Measurements from ENCODE around the gene TCEA3.

The TCEA3 gene

DNA sequence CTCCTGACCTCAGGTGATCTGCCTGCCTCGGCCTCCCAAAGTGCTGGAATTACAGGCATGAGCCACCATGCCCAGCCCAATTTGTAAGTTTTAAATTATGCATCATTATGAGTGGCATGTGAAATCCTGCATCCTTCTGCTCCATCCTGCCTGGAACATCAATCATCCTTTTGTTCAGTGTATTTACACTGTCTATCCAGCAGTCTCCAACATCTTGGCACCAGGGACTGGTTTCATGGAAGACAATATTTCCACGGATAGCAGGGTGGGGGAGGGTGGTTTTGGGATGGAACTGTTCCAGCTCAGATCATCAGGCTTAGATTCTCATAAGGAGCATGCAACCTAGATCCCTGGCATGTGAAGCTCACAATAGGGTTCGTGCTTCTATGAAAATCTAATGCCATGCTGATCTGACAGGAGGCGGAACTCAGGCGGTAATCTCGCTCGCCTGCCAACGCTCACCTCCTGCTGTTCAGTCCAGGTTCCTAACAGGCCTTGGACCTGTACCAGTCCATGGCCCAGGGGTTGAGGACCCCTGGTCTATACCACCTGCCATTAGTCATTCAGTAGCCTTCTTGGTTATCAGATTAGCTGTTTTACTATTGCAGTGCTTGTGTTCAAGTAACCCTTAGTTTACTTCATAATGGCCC, 22.2 kb upstream of the TCEA3 start:
- no peak for DNase-seq (ENCODE audit: low read depth in 2 of 2)

DNA sequence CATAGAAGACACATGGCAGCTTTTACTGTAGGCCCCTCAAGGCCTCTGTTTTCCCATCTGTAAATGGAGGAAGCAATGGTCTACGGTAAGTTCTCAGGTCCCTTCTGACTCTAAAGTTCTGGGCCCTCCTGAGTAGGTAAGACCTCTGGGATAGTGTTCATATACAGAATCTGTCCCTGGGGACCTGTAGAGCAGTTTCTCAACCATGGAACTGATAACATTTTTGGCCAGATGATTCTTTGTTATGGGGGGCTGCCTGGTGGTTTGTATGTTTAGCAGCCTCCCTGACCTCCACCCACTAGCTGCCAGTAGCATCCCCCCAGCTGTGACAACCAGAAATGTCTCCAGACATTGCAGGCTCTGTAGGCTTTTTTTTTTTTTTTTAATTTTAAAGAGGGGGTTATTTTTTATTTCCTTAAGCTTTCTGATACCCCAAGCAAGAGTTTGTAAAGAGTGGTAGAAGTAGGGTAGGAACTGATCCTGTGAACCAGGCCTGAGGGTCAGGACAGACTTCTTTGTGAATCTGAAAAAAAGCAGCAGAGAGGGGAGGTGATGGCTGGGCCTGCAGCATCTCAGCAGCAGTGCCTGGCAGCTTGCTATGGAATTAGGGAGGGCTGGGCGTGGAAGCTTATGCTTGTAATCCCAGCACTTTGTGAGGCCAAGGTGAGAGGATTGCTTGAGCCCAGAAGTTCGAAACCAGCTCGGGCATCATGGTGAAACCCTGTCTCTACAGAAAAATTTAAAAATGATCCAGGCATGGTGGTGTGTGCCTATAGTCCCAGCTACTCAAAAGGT, 20.2 kb upstream of the TCEA3 start:
- DNase-seq (ENCODE audit: low read depth in 2 of 2), result no peak

DNA sequence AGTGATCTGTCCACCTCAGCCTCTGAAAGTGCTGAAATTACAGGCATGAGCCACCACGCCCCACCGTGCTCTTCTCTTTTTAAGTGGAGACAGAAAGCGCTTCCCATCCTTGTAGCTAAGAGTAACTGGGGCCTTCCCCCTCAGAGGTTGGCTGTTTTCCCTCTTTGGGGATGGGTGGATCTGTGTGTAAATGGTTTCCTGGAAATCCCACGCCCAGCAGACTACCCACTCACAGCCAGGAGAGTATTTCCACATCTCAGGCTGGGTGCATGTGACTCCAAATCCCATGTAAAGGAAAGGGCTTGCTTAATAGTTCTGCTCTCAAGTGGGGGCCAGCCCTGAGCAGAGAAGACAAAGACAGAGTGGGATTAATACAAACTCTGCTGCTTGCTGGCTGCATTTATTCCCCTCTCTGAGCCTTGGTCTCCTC, 19.6 kb upstream of the TCEA3 start:
- DNase-seq (ENCODE audit: low read depth in 2 of 2), result no peak

DNA sequence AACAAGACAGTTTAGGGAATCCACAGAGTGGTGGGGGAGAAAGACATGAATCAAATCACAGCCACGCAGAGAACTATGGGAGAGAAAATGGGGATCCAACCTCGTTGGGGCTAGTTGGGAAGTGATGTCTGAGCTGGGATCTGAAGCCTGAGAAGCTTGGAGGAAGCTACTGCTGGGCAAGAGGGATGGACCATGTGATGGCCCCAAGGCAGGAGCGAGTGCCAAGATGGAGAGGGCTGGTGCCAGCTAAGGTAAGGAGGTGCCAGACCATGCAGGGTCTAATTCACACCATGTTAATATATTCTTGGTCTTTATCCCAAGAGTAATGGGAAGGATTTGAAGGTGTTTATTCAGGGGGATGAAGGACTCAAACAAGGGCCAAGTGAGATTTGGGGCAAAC, 18.2 kb upstream of the TCEA3 start:
- DNase-seq (ENCODE audit: low read depth in 2 of 2), result no peak

DNA sequence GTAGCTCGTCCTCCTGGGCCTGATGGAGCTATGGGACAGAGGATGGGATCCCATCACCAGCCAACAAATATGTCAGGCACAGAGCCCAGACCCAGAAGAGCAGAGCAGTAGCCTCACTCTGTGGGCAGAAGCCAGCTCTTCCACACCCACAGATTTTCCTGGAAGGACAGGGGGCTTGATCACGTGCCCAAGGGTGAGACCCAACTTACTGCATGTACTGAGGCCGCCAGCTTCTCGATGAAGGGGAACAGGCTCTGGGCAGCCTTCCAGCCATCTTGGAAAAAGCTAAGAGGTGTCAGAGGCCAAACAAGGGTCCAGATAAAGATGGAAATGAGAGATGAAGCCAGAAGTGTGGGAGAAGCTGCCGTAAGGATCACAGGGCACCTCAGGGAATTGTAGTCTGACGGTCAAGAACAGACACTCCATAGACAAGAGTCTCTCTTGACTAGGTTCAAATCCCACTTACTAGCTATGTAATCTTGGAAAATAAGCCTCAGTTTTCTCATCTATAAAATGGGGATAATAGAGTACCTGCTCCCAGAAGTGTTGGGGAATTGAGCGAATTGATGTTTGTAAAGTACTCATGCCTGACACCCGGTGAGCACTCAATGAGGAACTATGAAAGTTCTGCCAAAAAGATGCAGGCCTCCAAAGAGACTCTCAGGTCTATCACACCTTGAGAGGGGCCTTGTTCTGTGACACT, 17.0 kb upstream of the TCEA3 start:
- DNase-seq (ENCODE audit: low read depth in 2 of 2), result no peak

DNA sequence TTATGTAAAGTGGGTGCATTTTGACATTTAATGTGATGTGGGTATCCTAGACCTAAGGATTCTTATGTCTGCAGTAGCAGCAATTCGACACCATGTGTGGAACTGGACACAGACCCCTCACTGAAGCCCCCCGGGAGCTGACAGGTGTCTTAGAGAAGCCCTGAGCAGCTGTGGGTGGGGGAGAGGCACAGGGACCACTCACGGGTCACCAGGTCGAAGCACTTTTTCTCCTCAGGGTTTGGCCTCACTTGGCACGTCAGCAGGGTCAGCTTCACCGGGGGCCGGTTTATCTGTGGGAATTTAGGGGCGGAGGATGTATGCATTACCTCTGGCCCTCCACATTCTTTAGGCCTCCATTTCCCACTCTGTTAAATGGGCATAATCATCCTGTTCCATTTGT, 14.0 kb upstream of the TCEA3 start:
- DNase-seq (ENCODE audit: low read depth in 2 of 2), result no peak

DNA sequence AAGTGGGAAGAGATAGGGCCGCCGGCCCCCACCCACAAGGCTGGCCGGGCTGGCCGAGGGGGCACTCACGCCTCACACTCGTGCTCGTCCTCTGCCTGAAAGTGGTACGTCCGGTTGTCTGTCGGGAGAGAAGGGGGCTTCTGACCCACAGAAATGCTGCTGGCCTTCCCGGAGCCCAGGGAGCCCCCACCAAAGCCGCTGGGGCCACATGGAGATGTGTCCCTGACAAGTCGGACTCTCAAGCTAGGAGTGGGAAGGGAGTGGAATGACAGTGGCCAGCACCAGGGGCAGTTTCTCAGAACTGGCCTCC, 12.8 kb upstream of the TCEA3 start:
- DNase-seq (ENCODE audit: low read depth in 2 of 2), result no peak

DNA sequence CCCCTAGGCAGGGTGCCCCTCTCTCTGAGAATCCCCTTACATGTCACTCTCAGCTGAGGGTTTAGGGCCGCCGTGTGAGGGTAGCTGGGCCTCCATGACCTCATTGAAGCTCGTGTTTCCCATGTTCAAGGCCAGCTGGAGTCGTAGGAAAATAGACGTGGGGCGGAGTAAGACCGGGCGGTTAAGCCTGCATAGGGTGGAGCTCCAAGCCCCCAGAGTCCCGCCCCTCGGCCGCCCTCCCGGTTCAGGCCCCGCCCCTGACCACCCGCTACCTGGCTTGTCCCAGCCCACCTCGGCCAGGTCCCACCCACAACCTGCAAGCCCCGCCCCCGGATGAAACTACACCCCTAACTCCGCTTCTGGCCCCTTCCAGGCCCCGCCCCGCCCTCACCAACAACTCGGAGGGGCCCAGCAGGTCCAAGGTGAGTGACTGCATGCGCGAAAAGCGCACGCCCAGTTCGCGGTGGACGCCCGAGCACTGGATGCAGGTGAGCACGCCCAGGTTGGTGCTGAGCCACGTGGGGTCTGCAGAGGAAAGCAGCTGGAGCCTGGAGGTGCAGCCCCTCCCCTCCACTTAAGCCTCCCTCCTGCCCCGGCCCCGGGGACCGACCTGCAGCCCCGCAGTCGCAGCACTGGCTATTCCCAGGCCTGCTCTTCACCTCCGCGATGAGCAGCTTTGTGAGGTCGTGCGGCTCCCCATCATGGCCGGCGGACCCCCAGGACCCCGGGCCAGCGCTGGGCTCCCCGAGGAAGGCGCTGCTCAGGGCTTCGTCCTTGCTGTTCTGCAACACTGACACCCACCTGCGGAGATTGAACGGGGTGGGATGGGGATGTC, 12.2 kb upstream of the TCEA3 start:
- DNase-seq (ENCODE audit: low read depth in 2 of 2), result no peak

DNA sequence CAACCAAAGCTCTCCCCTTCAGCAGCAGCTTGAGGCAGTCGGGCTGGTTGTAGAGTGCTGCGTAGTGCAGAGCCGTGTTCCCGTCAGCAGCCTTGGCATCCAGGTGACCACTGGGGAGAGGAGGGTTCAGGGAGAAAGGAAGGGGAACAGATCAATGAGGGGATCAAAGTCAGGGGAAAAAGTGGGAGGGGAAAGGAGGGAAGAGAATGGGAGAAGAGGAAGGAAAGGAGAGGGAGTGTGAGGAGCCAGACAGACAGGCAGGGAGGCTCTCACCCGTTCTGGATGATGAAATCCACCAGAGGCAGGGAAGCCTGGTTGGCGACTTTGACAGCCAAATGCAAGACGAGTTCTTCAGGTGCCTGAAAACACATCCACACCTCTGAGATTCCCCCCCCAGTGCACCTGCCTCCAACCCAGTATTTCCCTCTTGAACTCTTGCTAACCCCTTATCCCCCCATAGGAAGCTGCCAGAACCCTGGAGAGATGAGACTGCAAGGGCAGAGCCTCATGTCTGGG, 9.8 kb upstream of the TCEA3 start:
- DNase-seq (ENCODE audit: low read depth in 2 of 2), result no peak

DNA sequence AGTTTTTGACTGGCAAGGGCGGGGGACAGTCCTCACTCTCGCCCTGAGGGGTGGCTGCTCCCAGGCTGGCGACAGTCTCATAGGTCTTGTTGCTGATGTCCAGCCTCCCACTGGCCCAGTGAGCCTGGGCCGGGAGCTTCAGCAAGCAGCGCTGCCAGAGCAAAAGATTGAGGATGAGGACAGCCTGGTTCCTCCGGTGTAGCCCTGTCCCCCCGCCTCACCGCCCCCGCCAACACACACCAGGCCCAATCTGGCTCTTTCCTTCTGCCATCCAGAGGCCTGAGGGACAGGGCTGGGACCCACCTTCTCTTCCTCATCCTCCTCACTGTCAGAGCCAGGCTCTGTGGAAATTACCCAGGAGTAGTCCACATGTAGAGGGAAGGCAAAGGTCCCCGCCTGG, 8.6 kb upstream of the TCEA3 start:
- DNase-seq (ENCODE audit: low read depth in 2 of 2), result no peak

DNA sequence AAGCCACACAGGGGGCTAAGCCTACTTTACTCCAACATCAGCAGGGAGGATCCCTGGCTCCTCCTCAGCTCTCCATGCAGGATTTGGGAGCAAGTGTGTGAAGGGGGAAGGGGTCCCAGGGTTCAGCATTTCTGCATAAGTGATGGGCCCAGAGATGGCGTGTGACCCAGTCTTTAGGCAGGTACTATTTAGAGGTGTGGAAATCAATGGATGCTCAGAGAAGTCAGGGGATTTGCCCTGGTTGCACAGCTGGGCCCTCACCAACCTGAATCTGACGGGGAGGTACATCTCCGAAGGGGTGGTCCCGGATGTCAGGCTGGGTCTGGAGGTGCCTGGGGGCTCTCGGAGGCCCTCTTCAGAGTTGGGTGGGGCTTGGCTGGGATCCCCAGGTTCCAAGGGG, 6.9 kb upstream of the TCEA3 start:
- no peak for DNase-seq (ENCODE audit: low read depth in 2 of 2)

DNA sequence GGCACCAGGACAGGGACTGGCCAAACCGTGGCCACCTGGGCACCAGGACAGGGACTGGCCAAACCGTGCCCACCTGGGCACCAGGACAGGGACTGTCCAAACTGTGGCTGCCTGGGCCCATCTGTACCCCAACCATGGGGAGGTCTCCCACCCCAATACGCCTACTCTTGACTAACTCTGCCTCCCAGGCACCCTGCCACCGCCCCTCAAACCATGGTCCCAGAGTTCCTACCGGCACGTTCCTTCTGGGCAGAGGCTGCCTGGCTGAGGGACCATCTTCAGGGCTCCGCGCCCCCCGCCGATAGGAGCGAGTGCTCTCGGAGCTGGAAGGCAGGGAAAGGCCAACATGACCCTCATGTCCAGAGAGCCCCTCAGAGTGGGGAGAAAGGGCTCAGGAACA, 6.3 kb upstream of the TCEA3 start:
- DNase-seq (ENCODE audit: low read depth in 2 of 2), result no peak

DNA sequence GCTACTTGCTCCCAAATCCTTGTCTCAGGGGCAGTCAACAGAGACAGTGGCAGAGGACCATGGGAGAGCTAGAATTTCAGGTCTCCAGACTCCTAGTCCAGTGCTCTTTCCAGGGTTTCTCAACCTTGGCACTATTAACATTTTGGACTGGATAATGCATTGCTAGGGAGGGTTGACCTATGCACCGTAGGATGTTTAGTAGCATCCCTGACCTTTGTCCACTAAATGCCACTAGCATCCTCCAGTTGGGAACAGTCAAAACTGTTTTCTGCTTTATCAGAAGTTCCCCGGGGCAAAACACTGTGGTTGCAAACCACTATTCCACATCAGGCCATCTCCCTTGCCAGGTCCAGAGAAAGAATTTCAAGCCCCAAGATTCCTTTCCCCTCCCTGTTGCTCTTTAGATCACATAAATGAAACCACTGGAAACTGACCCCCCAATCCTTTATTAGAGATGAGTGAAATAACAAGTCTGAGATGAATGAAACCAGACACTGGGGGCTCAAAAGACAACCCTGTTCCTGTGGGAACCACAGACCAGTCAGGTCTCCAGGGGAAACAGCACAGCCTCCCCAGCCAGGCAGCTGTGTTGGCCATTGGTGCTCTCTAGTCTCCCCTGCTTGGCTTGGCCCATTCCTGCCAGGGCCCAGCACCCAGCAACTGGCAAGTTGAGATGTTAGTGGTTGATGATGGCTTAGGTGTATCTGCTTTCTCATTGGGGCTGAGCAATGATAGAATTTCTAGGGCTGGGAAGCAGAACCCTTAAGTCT, 3.8 kb upstream of the TCEA3 start:
- no peak for DNase-seq (ENCODE audit: low read depth in 2 of 2)

DNA sequence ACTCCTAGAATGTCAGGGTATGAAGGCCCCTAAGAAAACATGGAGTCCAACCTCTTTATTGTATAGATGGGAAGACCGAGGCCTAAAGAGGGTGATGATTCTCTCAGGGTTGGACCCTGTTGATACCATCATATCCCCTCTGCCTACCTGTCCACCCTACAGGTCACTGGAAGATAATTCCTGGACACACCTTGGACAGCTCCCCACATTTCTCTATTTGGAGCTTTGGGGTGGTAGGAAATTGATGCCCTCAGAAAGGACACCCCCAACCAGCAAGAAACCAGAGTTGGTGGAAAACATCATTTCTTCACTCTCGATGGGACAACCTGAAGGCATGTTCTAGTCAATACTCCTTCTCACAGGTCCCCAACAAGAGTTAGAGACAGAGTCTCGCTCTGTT, 3.0 kb upstream of the TCEA3 start:
- DNase-seq (ENCODE audit: low read depth in 2 of 2), result no peak

DNA sequence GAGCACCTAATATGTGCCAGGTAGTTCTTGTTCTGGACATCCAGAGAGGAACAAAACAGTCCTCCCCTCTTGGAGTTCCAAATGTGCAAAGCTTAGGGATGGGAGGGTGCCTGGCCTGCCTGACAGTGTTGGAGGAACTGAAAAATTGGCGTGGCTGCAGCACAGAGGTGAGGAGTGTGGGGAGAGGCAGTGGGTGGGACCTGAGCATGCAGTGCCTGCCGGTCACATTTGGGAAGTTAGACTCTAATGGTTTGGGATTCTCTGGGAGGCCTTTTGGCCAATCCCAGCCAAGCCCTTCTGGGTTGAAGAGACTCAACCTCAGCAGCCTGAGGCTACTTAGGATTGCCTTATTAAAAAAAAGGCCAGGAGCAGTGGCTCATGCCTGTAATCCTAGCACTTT, 2.3 kb upstream of the TCEA3 start:
- DNase-seq (ENCODE audit: low read depth in 2 of 2), result no peak

DNA sequence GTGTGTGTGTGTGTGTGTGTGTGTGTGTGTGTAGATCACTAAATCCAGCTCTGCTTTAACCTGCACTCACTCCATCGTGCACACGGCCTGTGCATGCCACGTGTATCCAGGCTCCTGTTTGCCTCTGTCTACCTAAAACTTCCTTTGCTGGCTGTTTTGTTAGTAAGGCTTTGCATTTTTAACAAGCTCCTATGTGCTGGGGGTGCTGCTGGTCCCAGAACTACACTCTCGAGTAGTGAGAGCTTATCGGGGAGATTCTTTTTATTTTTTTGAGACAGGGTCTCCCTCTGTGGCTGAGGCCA, 596 bp upstream of the TCEA3 start:
- DNase-seq (ENCODE audit: low read depth in 2 of 2), result no peak

DNA sequence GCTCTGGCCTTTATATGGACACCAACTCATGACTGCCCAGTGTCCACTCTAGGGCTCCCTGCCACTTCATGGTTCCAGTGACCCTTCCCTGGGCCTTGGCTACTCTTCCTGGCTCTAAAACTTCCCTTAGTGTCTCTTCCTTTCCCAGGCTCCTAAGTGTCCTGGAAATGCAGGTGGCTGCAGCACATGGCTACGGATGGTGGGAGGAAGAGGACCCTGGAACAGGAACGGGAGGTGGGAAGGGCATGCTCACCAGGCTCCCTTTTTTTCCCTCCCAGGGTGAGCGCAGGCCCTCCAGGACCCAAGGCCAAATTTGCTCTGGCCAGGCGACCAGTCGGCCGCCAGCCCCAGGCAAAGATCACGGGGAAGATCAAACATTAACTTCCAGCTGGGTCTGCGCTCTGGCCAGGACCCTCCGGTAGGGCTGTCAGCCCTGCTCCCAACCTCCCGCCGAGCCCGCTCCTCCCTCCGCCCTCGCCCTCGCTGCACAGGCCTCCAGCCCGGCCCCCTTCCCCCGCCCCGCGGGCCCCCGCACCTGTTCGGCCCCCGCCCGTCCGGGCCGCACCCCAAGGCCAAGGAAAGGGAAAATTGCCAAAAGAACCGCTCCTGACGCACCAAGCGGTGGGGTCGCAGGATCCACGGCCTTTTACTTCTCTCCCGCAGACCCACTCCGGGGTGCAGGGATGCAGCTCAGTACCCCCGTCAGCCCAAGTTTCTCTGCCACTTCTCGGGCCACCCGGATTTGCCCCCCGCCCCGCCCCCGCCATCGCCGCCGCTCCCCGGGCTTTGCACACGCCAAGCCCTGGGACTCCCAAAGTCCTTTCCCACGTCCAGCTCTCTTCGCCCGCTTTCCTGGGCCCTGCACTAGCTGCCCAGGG, 894 bp downstream of the TCEA3 start:
- DNase-seq (ENCODE audit: low read depth in 2 of 2), result no peak

DNA sequence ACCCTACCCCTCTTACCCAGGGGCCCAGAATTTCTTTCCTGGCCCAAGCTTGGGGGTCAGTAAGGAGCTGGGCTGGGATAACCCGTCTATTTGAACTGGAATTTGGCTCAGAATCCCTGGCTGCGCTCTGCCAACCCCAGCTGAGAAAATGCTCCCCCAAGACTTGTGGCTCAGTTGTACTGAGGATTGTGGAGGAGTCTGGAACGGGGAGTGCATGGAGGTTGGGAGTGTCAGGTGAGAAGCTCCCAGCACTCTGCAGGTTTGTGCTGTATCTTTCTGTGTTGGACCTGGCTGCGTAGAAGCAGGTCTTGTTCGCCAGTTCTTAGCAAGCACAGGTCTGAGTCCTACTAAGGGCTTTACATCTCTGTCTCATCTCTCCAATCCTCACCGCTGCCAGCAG, 1.6 kb downstream of the TCEA3 start:
- no peak for DNase-seq (ENCODE audit: low read depth in 2 of 2)

DNA sequence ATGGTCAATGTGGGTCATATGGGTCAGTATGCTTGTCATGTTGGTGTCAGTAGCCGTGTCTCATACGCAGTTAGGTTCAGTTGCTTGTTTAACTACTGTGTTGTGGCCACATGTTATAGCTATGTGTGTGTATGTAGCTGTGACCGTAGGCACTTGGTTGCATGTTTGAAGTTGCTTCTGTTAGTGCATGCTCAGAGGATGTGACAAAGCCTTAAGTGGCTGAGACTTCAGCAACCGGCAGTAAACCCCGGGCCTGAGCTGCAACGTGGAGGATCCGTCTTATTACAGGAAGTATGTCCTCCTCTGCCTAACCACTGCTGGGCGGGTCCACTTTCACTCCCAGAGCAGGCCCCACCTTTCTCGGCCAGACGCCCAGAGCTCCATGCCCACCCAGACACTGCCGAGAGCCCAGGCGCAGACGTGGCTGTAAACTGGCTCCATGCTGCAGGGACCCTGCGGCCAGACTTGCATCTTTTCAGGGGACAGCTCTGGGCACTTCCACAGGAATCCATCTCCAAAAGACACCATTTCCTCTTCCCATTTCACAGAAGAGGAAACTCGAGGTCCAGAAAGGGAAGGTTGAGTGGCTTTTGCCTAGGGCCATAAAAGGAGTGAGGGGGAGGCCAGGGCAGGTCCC, 2.2 kb downstream of the TCEA3 start:
- no peak for DNase-seq (ENCODE audit: low read depth in 2 of 2)

DNA sequence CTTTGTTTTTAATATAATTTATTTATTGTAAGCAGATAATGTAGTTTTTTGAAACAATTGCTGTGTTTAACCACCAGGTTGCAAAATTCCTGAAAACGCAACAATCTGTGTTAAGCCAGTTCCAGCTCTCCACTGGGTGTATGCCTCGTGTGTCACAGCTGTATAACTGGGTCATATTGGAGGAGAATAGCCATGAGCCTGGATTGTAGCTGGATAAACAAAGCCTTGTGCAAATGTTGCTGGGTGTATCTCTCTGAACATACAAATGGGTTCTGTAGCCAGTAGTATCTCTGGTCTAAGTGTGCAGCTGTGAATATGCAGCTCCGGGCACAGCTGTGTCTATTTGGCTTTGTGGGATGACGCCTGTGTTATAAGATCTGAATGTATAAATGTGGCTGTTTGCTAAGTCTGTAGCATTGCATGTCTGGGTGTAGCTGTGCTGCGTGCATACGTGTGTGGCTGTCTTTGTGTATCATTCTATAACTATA, 2.8 kb downstream of the TCEA3 start:
- no peak for DNase-seq (ENCODE audit: low read depth in 2 of 2)
